BLaER1 (cell line): ENCODE results near the gene LRFN2.

ENCODE experiments used
- H3K27ac ChIP-seq: shearing (Covaris generic); formaldehyde crosslinking; 2 replicates; pipeline ENCODE4 v1.8.1; 2022
- H3K27me3 ChIP-seq: shearing (Covaris generic); formaldehyde crosslinking; 2 replicates; pipeline ENCODE4 v1.8.1; 2022
- H3K36me3 ChIP-seq: shearing (Covaris generic); formaldehyde crosslinking; 2 replicates; pipeline ENCODE4 v1.8.1; 2022
- H3K4me1 ChIP-seq: shearing (Covaris generic); formaldehyde crosslinking; 2 replicates; pipeline ENCODE4 v1.8.1; 2022
- H3K4me2 ChIP-seq: shearing (Covaris generic); formaldehyde crosslinking; 2 replicates; pipeline ENCODE4 v1.8.1; 2022
- H3K4me3 ChIP-seq: shearing (Covaris generic); formaldehyde crosslinking; 2 replicates; pipeline ENCODE4 v1.8.1; 2022
- H3K9ac ChIP-seq: shearing (Covaris generic); formaldehyde crosslinking; 2 replicates; pipeline ENCODE4 v1.8.1; 2022
- H3K9me3 ChIP-seq: shearing (Covaris generic); formaldehyde crosslinking; 2 replicates; pipeline ENCODE4 v1.8.1; 2022
- H4K20me1 ChIP-seq: shearing (Covaris generic); formaldehyde crosslinking; 2 replicates; pipeline ENCODE4 v1.8.1; 2022
- Cebpa-rat ChIP-seq: shearing (Covaris generic); IDR thresholded peaks from 2 replicates; pipeline ENCODE4 v1.8.1; 2022

Gene LRFN2

GRCh38 chr6:40474937-40475336, 112.2 kb downstream of the LRFN2 start:
- H4K20me1 ChIP-seq, result peaks cover 76% of the 10 kb centered on the region
- H3K9ac ChIP-seq, result no peak overlapping the region
- H3K4me1 ChIP-seq, result peaks cover 20% of the 10 kb centered on the region
- no peak for TF ChIP-seq Cebpa-rat
- H3K27ac ChIP-seq, result no peak overlapping the region
- H3K27me3 ChIP-seq, result no peaks in the 10 kb centered on the region
- no peaks in the 10 kb centered on the region for H3K36me3 ChIP-seq
- no peaks in the 10 kb centered on the region for H3K9me3 ChIP-seq
- H3K4me2 ChIP-seq, result no peak overlapping the region
- no peak overlapping the region for H3K4me3 ChIP-seq

- H3K9me3 ChIP-seq, result no peaks in the 10 kb centered on the region
- no peak overlapping the region for H3K4me2 ChIP-seq
- H3K9ac ChIP-seq, result no peak overlapping the region
- H3K27ac ChIP-seq, result no peak overlapping the region
- TF ChIP-seq Cebpa-rat, result no peak
- H3K4me1 ChIP-seq, result peaks cover 12% of the 10 kb centered on the region
- no peaks in the 10 kb centered on the region for H3K36me3 ChIP-seq
- peaks cover 56% of the 10 kb centered on the region for H4K20me1 ChIP-seq
- H3K4me3 ChIP-seq, result no peak overlapping the region
- no peaks in the 10 kb centered on the region for H3K27me3 ChIP-seq
These were observed 114.1 kb downstream of the LRFN2 start for GRCh38 chr6:40473026-40473425.

GRCh38 chr6:40472353-40472752, 114.8 kb downstream of the LRFN2 start:
- Histone ChIP-seq H3K4me1 (peaks cover 5% of the 10 kb centered on the region), H3K9me3 (no peaks in the 10 kb centered on the region), H3K27me3 (no peaks in the 10 kb centered on the region), H4K20me1 (peaks cover 50% of the 10 kb centered on the region), H3K4me2 (no peak overlapping the region), H3K4me3 (no peak overlapping the region), H3K27ac (no peak overlapping the region), H3K36me3 (no peaks in the 10 kb centered on the region), H3K9ac (no peak overlapping the region)
- no peak for TF ChIP-seq Cebpa-rat

- Histone ChIP-seq H3K9ac (no peak overlapping the region), H3K9me3 (no peaks in the 10 kb centered on the region), H3K4me2 (no peak overlapping the region), H3K4me1 (no peaks in the 10 kb centered on the region), H3K27me3 (no peaks in the 10 kb centered on the region), H3K4me3 (no peak overlapping the region), H3K36me3 (no peaks in the 10 kb centered on the region), H4K20me1 (peaks cover 39% of the 10 kb centered on the region), H3K27ac (no peak overlapping the region)
- no peak for TF ChIP-seq Cebpa-rat
These were observed 115.9 kb downstream of the LRFN2 start for GRCh38 chr6:40471243-40471642.

- no peaks in the 10 kb centered on the region for H3K36me3 ChIP-seq
- H3K4me2 ChIP-seq, result no peak overlapping the region
- H3K9ac ChIP-seq, result no peak overlapping the region
- H3K27ac ChIP-seq, result no peak overlapping the region
- no peak for TF ChIP-seq Cebpa-rat
- no peaks in the 10 kb centered on the region for H3K4me1 ChIP-seq
- peaks cover 20% of the 10 kb centered on the region; the same call in 1 of the 2 replicates for H4K20me1 ChIP-seq
- no peaks in the 10 kb centered on the region for H3K9me3 ChIP-seq
- H3K4me3 ChIP-seq, result no peak overlapping the region
- H3K27me3 ChIP-seq, result no peaks in the 10 kb centered on the region
These were observed 117.8 kb downstream of the LRFN2 start for GRCh38 chr6:40469323-40469722.

- no peaks in the 10 kb centered on the region for H3K27me3 ChIP-seq
- H3K9ac ChIP-seq, result no peak overlapping the region
- H3K27ac ChIP-seq, result no peak overlapping the region
- no peak for TF ChIP-seq Cebpa-rat
- H3K4me2 ChIP-seq, result no peak overlapping the region
- no peak overlapping the region for H3K4me3 ChIP-seq
- no peaks in the 10 kb centered on the region for H3K36me3 ChIP-seq
- H4K20me1 ChIP-seq, result peaks cover 24% of the 10 kb centered on the region; the same call in 1 of the 2 replicates
- H3K9me3 ChIP-seq, result no peaks in the 10 kb centered on the region
- H3K4me1 ChIP-seq, result no peaks in the 10 kb centered on the region
These were observed 120.1 kb downstream of the LRFN2 start for GRCh38 chr6:40466986-40467539.

- no peak for TF ChIP-seq Cebpa-rat
- Histone ChIP-seq H3K4me3 (no peak overlapping the region), H4K20me1 (peaks cover 39% of the 10 kb centered on the region; the same call in 1 of the 2 replicates)
These were observed 125.5 kb downstream of the LRFN2 start for GRCh38 chr6:40461643-40462042.

GRCh38 chr6:40460380-40460779, 126.8 kb downstream of the LRFN2 start:
- Histone ChIP-seq H3K27ac (no peak overlapping the region), H3K36me3 (no peaks in the 10 kb centered on the region), H3K4me1 (no peaks in the 10 kb centered on the region), H3K9me3 (no peaks in the 10 kb centered on the region), H4K20me1 (peaks cover 42% of the 10 kb centered on the region; the same call in 1 of the 2 replicates), H3K4me3 (no peak overlapping the region), H3K27me3 (no peaks in the 10 kb centered on the region), H3K4me2 (no peak overlapping the region), H3K9ac (no peak overlapping the region)
- no peak for TF ChIP-seq Cebpa-rat

More at GRCh38 chr6:40461643-40462042, 125.5 kb downstream of the LRFN2 start:
- Histone ChIP-seq H3K27me3 (no peaks in the 10 kb centered on the region), H3K27ac (no peak overlapping the region), H3K9ac (no peak overlapping the region), H3K4me1 (no peaks in the 10 kb centered on the region), H3K9me3 (no peaks in the 10 kb centered on the region), H3K4me2 (no peak overlapping the region), H3K36me3 (no peaks in the 10 kb centered on the region)

- Histone ChIP-seq H3K36me3 (no peaks in the 10 kb centered on the region), H3K27ac (no peak overlapping the region), H3K27me3 (no peaks in the 10 kb centered on the region), H3K4me3 (no peak overlapping the region), H4K20me1 (peaks cover 36% of the 10 kb centered on the region; the same call in 1 of the 2 replicates), H3K9me3 (no peaks in the 10 kb centered on the region), H3K4me1 (no peaks in the 10 kb centered on the region), H3K9ac (no peak overlapping the region), H3K4me2 (no peak overlapping the region)
- TF ChIP-seq Cebpa-rat, result no peak
These were observed 129.9 kb downstream of the LRFN2 start for GRCh38 chr6:40457261-40457660.

- no peaks in the 10 kb centered on the region for H3K9me3 ChIP-seq
- H3K27ac ChIP-seq, result no peak overlapping the region
- no peak overlapping the region for H3K9ac ChIP-seq
- H3K4me3 ChIP-seq, result no peak overlapping the region
- no peak overlapping the region for H3K4me2 ChIP-seq
- H3K4me1 ChIP-seq, result no peaks in the 10 kb centered on the region
- H3K36me3 ChIP-seq, result no peaks in the 10 kb centered on the region
- TF ChIP-seq Cebpa-rat, result no peak
- H4K20me1 ChIP-seq, result peaks cover 39% of the 10 kb centered on the region; the same call in 1 of the 2 replicates
- H3K27me3 ChIP-seq, result no peaks in the 10 kb centered on the region
These were observed 130.7 kb downstream of the LRFN2 start for GRCh38 chr6:40456390-40457013.
